ENCODE results near the gene MIS18A.
"Not testable (repeated sequence)": the region's sequence is repeated elsewhere in the genome, so short reads cannot be mapped to it uniquely, and the experiment has no call there.

DNA sequence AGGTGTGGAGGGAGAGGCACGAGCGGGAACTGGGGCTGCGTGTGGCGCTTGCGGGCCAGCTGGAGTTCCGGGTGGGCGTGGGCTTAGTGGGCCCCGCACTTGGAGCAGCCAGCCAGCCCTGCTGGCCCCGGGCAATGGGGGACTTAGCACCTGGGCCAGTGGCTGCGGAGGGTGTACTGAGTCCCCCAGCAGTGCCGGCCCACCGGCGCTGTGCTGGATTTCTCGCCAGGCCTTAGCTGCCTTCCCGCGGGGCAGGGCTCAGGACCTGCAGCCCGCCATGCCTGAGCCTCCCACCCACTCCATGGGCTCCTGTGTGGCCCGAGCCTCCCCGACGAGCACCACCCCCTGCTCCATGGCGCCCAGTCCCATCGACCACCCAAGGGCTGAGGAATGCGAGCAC is 13.5 kb downstream of the MIS18A start:
- TF ChIP-seq, protein P1, sequence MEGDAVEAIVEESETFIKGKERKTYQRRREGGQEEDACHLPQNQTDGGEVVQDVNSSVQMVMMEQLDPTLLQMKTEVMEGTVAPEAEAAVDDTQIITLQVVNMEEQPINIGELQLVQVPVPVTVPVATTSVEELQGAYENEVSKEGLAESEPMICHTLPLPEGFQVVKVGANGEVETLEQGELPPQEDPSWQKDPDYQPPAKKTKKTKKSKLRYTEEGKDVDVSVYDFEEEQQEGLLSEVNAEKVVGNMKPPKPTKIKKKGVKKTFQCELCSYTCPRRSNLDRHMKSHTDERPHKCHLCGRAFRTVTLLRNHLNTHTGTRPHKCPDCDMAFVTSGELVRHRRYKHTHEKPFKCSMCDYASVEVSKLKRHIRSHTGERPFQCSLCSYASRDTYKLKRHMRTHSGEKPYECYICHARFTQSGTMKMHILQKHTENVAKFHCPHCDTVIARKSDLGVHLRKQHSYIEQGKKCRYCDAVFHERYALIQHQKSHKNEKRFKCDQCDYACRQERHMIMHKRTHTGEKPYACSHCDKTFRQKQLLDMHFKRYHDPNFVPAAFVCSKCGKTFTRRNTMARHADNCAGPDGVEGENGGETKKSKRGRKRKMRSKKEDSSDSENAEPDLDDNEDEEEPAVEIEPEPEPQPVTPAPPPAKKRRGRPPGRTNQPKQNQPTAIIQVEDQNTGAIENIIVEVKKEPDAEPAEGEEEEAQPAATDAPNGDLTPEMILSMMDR (conservative IDR thresholded peaks at IDR 0.05; ENCODE audit: low read length) = not testable (repeated sequence)
- TF ChIP-seq EZH2phosphoT487 (IDR thresholded peaks at IDR 0.05; ENCODE audit: borderline replicate concordance) = not testable (repeated sequence)
